ENCODE data around the gene TIAM1.

The TIAM1 gene

DNA sequence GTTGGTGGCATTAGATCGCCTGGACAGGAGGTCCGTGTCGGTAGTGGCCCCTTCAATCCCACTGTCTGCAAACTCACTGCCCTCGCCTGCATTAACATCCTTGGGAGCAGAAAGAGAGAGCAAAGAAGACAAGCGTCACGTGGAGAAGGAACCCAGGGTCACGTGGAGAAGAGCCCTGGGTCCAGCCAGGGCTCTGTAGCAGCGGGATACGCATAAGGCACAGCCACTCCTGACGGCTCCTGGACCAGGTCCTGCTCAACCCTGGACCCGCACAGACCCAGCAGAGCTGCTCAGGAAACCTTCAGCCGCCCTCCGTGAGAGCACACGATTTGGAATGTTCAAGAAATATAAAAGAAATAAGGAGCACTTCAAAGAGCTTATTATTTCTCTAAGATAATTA lies 92.0 kb downstream of the TIAM1 start:
- no peaks in the 10 kb centered on the region for H3K36me3 ChIP-seq (ENCODE audit: control insufficient read depth in 5 of 5, insufficient read depth in 5 of 5, low read length in 5 of 5)
- no peak overlapping the region for H3K4me3 ChIP-seq (ENCODE audit: low read depth in 1 of 5, low read length in 5 of 5)
- no peak overlapping the region for H3K27ac ChIP-seq (ENCODE audit: low read depth, low read length)
- H3K9me3 ChIP-seq (ENCODE audit: control insufficient read depth in 5 of 5, low read length in 5 of 5) = no peaks in the 10 kb centered on the region
- H3K4me1 ChIP-seq (ENCODE audit: control insufficient read depth in 5 of 5, insufficient read depth in 5 of 5, low read length in 5 of 5) = no peaks in the 10 kb centered on the region
- H3K9ac ChIP-seq (ENCODE audit: low read length in 5 of 5) = no peak overlapping the region
- H3K27me3 ChIP-seq (ENCODE audit: control insufficient read depth in 5 of 5, insufficient read depth in 4 of 5, low read length in 5 of 5) = no peaks in the 10 kb centered on the region

DNA sequence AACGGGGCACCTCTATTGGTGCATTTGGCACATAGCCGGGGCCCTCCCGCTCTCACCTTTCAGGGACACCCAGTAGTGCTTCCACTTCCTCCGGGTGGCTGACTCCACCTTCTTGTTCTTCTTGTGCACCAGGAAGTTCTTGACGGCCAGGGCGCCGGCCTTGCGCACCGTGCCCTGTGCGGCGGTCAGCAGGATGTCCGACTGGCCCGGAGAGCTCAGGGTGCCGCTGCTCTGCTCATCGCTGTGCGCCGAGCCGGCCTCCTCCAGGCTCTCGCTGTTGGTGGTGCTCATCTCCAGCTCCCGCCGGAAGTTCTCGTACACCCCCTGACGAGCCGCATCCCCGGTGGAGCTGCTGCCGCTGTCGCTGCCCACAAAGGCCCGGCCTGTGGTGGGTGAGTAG lies 92.4 kb downstream of the TIAM1 start:
- H3K27me3 ChIP-seq (ENCODE audit: control insufficient read depth in 5 of 5, insufficient read depth in 4 of 5, low read length in 5 of 5) = no peaks in the 10 kb centered on the region
- no peak overlapping the region for H3K27ac ChIP-seq (ENCODE audit: low read depth, low read length)

DNA sequence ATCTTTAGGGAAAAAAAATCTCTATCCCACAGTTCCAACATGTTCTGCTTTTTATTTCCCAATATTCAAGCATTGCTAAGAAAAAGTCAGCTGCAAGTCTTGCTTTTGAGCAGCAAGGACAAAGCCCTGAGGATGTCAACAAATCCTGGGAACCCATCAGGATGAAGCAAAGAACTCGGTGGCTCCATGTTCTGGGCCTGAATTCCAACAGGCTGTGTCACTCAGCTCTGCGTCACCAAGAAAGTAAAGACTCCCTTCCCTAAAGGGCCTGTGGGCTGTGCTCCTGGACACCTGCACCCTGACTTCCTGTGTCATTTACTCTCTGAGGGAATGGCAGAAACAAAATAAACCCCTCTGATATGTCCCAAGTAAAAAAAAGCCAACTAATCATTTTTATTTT lies 95.5 kb downstream of the TIAM1 start:
- Histone ChIP-seq H3K4me3 (ENCODE audit: low read depth in 1 of 5, low read length in 5 of 5) (no peak overlapping the region), H3K27ac (ENCODE audit: low read depth, low read length) (no peak overlapping the region), H3K9ac (ENCODE audit: low read length in 5 of 5) (no peak overlapping the region), H3K36me3 (ENCODE audit: control insufficient read depth in 5 of 5, insufficient read depth in 5 of 5, low read length in 5 of 5) (no peaks in the 10 kb centered on the region), H3K27me3 (ENCODE audit: control insufficient read depth in 5 of 5, insufficient read depth in 4 of 5, low read length in 5 of 5) (no peaks in the 10 kb centered on the region), H3K4me1 (ENCODE audit: control insufficient read depth in 5 of 5, insufficient read depth in 5 of 5, low read length in 5 of 5) (no peaks in the 10 kb centered on the region), H3K9me3 (ENCODE audit: control insufficient read depth in 5 of 5, low read length in 5 of 5) (peaks cover 2 to 7% (median 3%) of the 10 kb centered on the region in 5 donors)

More for the DNA sequence above, 92.4 kb downstream of the TIAM1 start:
- Histone ChIP-seq H3K4me1 (ENCODE audit: control insufficient read depth in 5 of 5, insufficient read depth in 5 of 5, low read length in 5 of 5) (no peaks in the 10 kb centered on the region), H3K36me3 (ENCODE audit: control insufficient read depth in 5 of 5, insufficient read depth in 5 of 5, low read length in 5 of 5) (no peaks in the 10 kb centered on the region), H3K9me3 (ENCODE audit: control insufficient read depth in 5 of 5, low read length in 5 of 5) (no peaks in the 10 kb centered on the region), H3K9ac (ENCODE audit: low read length in 5 of 5) (no peak overlapping the region), H3K4me3 (ENCODE audit: low read depth in 1 of 5, low read length in 5 of 5) (no peak overlapping the region)

DNA sequence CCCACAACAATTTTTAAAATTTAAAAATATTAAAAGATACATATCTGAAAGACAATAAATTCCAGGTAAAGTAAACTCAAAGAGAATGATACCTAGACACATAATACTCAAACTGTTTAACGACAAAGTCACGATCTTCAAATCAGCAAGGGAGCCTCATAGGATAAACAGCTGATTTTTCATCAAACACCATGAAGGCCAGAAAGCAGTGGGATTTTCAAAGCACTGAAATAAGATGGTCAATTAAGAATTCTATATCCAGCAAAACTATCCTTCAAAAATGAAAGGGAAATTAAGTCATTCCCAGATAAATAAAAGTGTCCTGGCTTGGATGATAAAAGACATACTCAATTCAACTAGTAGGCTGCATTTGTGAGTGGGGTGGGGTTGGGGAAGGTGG lies 100.5 kb downstream of the TIAM1 start:
- Histone ChIP-seq H3K27me3 (ENCODE audit: control insufficient read depth in 5 of 5, insufficient read depth in 4 of 5, low read length in 5 of 5) (no peaks in the 10 kb centered on the region), H3K36me3 (ENCODE audit: control insufficient read depth in 5 of 5, insufficient read depth in 5 of 5, low read length in 5 of 5) (no peaks in the 10 kb centered on the region), H3K9me3 (ENCODE audit: control insufficient read depth in 5 of 5, low read length in 5 of 5) (peaks cover 11 to 24% (median 19%) of the 10 kb centered on the region in 5 donors), H3K4me1 (ENCODE audit: control insufficient read depth in 5 of 5, insufficient read depth in 5 of 5, low read length in 5 of 5) (no peaks in the 10 kb centered on the region), H3K4me3 (ENCODE audit: low read depth in 1 of 5, low read length in 5 of 5) (no peak overlapping the region), H3K27ac (ENCODE audit: low read depth, low read length) (no peak overlapping the region), H3K9ac (ENCODE audit: low read length in 5 of 5) (no peak overlapping the region)

DNA sequence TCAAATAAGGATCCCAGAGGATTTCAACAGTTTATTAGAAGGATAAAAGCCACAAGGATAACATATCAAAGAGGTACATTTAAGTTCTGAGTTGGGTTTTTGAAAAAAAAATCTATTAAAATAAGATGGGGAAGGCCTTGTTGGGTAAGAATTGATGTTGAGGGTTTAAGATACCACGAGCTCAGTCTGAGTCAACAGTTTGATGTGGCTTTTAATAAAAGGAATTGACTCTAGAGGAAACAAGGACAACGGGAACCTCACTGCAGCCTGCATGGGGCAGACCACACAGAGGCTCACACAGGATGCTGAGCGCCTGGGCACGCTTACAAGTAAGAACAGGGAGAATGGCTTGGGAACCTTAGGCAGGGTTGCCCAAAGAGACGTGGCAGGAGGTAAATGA lies 107.5 kb downstream of the TIAM1 start:
- H3K4me3 ChIP-seq (ENCODE audit: low read depth in 1 of 5, low read length in 5 of 5) = no peak overlapping the region
- no peaks in the 10 kb centered on the region for H3K36me3 ChIP-seq (ENCODE audit: control insufficient read depth in 5 of 5, insufficient read depth in 5 of 5, low read length in 5 of 5)
- no peak overlapping the region for H3K9ac ChIP-seq (ENCODE audit: low read length in 5 of 5)
- no peaks in the 10 kb centered on the region for H3K4me1 ChIP-seq (ENCODE audit: control insufficient read depth in 5 of 5, insufficient read depth in 5 of 5, low read length in 5 of 5)
- H3K9me3 ChIP-seq (ENCODE audit: control insufficient read depth in 5 of 5, low read length in 5 of 5) = peaks cover 6 to 14% (median 11%) of the 10 kb centered on the region in 5 donors
- H3K27me3 ChIP-seq (ENCODE audit: control insufficient read depth in 5 of 5, insufficient read depth in 4 of 5, low read length in 5 of 5) = no peaks in the 10 kb centered on the region
- no peak overlapping the region for H3K27ac ChIP-seq (ENCODE audit: low read depth, low read length)

DNA sequence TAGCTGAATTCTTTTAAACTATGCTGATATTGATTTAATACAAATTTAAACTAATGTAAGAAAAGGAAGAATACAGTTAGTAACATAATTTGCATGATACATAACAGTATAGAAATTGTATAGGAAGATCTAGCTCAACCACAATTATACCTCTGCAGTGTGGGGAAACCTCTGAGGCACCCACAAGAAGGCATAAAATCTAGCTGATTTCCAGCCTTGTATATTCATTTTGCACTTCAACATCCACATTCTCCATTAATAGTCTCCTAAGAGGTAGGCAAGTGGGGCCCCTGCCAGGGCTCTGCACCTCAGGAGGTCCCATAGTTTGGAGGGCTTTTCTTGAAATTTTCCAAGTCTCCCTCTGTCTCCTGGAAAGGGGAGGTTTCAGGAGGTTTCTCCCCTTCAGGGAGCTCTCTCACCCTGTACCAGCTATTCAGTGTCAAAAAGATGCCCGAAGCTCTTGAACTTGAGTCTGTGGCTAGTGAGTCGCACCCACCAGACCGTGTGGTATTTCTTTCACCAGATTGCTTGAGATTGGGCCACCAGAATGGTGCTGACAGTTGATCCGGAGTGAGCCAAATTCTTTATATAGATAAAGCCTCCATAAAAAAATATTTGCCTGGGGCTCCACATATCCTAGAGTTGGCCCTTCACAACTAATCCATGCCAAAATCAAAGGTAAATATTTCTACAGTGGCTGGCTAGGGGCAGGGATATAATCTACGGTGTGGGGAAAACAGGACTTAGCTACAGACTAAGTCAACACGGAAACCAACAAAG lies 108.2 kb downstream of the TIAM1 start:
- no peak overlapping the region for H3K9ac ChIP-seq (ENCODE audit: low read length in 5 of 5)
- no peak overlapping the region for H3K27ac ChIP-seq (ENCODE audit: low read depth, low read length)
- no peak overlapping the region for H3K4me3 ChIP-seq (ENCODE audit: low read depth in 1 of 5, low read length in 5 of 5)
- peaks cover 6 to 10% (median 7%) of the 10 kb centered on the region in 5 donors for H3K9me3 ChIP-seq (ENCODE audit: control insufficient read depth in 5 of 5, low read length in 5 of 5)
- H3K27me3 ChIP-seq (ENCODE audit: control insufficient read depth in 5 of 5, insufficient read depth in 4 of 5, low read length in 5 of 5) = no peaks in the 10 kb centered on the region
- no peaks in the 10 kb centered on the region for H3K36me3 ChIP-seq (ENCODE audit: control insufficient read depth in 5 of 5, insufficient read depth in 5 of 5, low read length in 5 of 5)
- no peaks in the 10 kb centered on the region for H3K4me1 ChIP-seq (ENCODE audit: control insufficient read depth in 5 of 5, insufficient read depth in 5 of 5, low read length in 5 of 5)

DNA sequence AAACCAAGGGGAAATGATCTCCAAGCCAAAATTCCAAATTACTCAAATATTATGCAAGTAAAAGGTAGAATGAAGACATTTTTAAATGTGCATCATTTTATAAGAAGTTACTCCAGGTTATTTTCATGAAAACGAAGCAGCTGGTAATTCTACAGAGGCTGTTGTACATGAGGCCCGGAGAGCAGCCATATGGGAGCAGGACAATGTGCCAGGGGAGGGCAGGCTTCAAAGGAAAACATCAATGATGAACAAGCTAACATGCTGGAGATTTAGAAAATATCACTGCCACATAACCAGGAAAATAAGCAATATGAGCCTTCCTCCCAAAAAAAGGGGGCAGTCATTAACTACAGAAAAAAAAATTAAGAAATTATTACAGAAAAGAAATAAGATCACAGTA lies 109.1 kb downstream of the TIAM1 start:
- H3K9ac ChIP-seq (ENCODE audit: low read length in 5 of 5) = no peak overlapping the region
- H3K4me1 ChIP-seq (ENCODE audit: control insufficient read depth in 5 of 5, insufficient read depth in 5 of 5, low read length in 5 of 5) = no peaks in the 10 kb centered on the region
- H3K4me3 ChIP-seq (ENCODE audit: low read depth in 1 of 5, low read length in 5 of 5) = no peak overlapping the region
- peaks cover 0 to 2% (median 0%) of the 10 kb centered on the region in 5 donors for H3K9me3 ChIP-seq (ENCODE audit: control insufficient read depth in 5 of 5, low read length in 5 of 5)
- no peak overlapping the region for H3K27ac ChIP-seq (ENCODE audit: low read depth, low read length)
- H3K27me3 ChIP-seq (ENCODE audit: control insufficient read depth in 5 of 5, insufficient read depth in 4 of 5, low read length in 5 of 5) = no peaks in the 10 kb centered on the region
- H3K36me3 ChIP-seq (ENCODE audit: control insufficient read depth in 5 of 5, insufficient read depth in 5 of 5, low read length in 5 of 5) = no peaks in the 10 kb centered on the region

DNA sequence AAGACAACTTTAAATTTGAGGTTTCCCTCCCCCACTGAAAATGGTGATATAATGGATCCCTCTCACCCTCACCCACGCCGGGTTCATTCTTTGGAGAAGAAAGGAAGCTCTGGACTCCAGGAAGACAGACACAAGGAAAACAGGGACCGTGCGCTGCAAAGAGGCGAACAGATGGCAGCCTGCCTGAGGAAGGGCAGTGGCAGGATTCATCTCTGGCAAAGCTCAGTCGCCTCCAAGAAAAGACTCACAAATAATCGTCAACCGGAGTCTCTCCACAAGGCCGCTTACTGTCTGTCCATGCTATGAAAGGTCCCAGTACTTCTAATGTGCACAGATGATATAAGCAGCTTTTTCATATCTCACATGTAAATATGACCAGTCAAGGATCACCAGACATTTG lies 110.3 kb downstream of the TIAM1 start:
- Histone ChIP-seq H3K4me1 (ENCODE audit: control insufficient read depth in 5 of 5, insufficient read depth in 5 of 5, low read length in 5 of 5) (no peaks in the 10 kb centered on the region), H3K9ac (ENCODE audit: low read length in 5 of 5) (no peak overlapping the region), H3K27ac (ENCODE audit: low read depth, low read length) (no peak overlapping the region), H3K4me3 (ENCODE audit: low read depth in 1 of 5, low read length in 5 of 5) (no peak overlapping the region), H3K9me3 (ENCODE audit: control insufficient read depth in 5 of 5, low read length in 5 of 5) (no peaks in the 10 kb centered on the region), H3K36me3 (ENCODE audit: control insufficient read depth in 5 of 5, insufficient read depth in 5 of 5, low read length in 5 of 5) (no peaks in the 10 kb centered on the region), H3K27me3 (ENCODE audit: control insufficient read depth in 5 of 5, insufficient read depth in 4 of 5, low read length in 5 of 5) (no peaks in the 10 kb centered on the region)

DNA sequence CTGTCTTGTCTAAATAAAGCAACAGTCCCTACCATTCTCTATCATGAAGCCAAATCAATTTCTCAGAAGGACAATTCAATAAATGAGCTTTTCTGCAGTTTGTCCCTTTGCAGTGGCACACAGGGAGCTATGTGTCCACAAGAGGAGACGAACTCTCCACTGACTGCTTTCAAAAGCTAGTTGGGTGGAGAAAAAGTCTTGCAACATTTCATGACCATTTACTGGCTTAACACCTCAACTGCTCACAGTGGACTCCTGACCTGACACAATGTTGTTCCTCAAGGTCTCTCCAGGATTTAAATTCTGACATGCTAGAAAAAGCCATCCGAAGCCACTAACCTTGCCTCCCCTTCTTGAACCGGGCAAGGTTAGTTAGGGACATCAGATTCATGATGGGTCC lies 111.7 kb downstream of the TIAM1 start:
- H3K27ac ChIP-seq (ENCODE audit: low read depth, low read length) = no peak overlapping the region

DNA sequence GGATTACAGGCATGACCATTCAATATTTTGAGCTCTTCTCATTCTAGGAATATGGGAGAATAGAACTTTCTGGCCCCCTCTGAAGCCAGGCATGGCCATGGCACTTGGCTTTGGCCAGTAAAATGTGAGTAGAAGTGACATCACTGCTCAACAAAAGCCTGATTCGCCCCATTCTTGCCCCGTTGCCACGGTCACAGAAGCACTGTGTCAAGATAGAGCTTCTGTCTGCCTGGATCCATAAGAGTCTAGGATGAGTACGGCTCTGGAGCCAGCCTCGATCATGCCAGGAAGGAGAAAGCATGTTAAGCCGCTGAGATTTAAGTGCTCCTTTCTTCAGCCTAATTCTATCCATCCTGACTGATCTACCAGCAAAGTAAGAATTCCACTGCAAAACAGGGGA lies 113.1 kb downstream of the TIAM1 start:
- Histone ChIP-seq H3K27ac (ENCODE audit: low read depth, low read length) (no peak overlapping the region), H3K4me3 (ENCODE audit: low read depth in 1 of 5, low read length in 5 of 5) (no peak overlapping the region), H3K27me3 (ENCODE audit: control insufficient read depth in 5 of 5, insufficient read depth in 4 of 5, low read length in 5 of 5) (no peaks in the 10 kb centered on the region), H3K4me1 (ENCODE audit: control insufficient read depth in 5 of 5, insufficient read depth in 5 of 5, low read length in 5 of 5) (no peaks in the 10 kb centered on the region), H3K9ac (ENCODE audit: low read length in 5 of 5) (no peak overlapping the region), H3K9me3 (ENCODE audit: control insufficient read depth in 5 of 5, low read length in 5 of 5) (no peaks in the 10 kb centered on the region), H3K36me3 (ENCODE audit: control insufficient read depth in 5 of 5, insufficient read depth in 5 of 5, low read length in 5 of 5) (no peaks in the 10 kb centered on the region)

More for the DNA sequence above, 111.7 kb downstream of the TIAM1 start:
- no peaks in the 10 kb centered on the region for H3K9me3 ChIP-seq (ENCODE audit: control insufficient read depth in 5 of 5, low read length in 5 of 5)
- H3K4me3 ChIP-seq (ENCODE audit: low read depth in 1 of 5, low read length in 5 of 5) = no peak overlapping the region
- no peak overlapping the region for H3K9ac ChIP-seq (ENCODE audit: low read length in 5 of 5)
- H3K36me3 ChIP-seq (ENCODE audit: control insufficient read depth in 5 of 5, insufficient read depth in 5 of 5, low read length in 5 of 5) = no peaks in the 10 kb centered on the region
- H3K27me3 ChIP-seq (ENCODE audit: control insufficient read depth in 5 of 5, insufficient read depth in 4 of 5, low read length in 5 of 5) = no peaks in the 10 kb centered on the region
- H3K4me1 ChIP-seq (ENCODE audit: control insufficient read depth in 5 of 5, insufficient read depth in 5 of 5, low read length in 5 of 5) = no peaks in the 10 kb centered on the region
